GM11168 (cell line): Measurements from ENCODE around the gene MAU2.
"Not testable (repeated sequence)": the region's sequence is repeated elsewhere in the genome, so short reads cannot be mapped to it uniquely, and the experiment has no call there.

Source experiments
- in situ Hi-C: fragments of 300-500 bp; cut with MboI; formaldehyde crosslinking; loops from one replicate; pipeline ENCODE4 v1.12.0; 2022; ENCODE audit warnings: low sequenced_read_pairs; ENCODE audit not compliant: unreplicated experiment

Gene MAU2

GRCh38 chr19:19379527-19379926 lies 58.9 kb downstream of the MAU2 start:
- in situ Hi-C loops, result no loop called here

- in situ Hi-C loops, result not testable (repeated sequence)
These were observed 59.7 kb downstream of the MAU2 start for GRCh38 chr19:19380316-19380715.

- in situ Hi-C loops, result no loop called here
These were observed 60.6 kb downstream of the MAU2 start for GRCh38 chr19:19381007-19381926.

DNA sequence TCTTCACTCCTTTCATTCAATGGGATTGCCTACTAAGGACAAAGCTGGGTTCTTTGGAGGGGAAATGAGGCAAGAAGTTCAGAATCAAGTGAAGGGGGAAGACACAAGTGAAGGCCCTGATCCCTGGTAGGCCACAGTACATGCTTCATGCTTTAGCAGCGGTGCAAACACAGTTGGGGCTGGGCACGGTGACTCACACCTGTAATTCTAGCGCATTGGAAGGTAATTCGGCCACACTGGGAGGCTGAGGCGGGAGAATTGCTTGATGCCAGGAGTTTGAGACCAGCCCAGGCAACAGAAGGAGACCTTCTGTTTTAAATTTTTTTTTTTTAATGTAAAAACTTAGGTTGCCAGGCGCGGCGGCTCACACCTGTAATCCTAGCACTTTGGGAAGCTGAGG lies 61.5 kb downstream of the MAU2 start:
- in situ Hi-C loops, result no loop called here

DNA sequence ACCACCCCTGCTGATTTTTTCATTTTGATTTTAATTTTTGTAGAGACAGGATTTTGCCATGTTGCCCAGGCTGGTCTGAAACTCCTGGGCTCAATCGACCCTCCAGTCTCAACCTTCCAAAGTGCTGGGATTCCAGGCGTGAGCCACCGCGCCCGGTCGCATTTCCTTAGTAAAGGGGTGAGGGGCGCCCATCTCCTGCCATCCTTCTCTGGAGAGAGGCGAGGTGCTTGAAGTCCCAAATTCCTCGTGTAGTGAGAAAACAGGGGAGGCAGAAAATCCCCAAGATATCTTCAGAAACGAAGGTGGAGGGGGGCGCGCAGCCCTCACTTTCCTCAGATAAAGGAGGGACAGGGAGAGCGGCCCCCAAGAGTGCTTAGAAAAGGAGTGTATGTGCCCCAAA lies 63.9 kb downstream of the MAU2 start:
- in situ Hi-C loops, result no loop called here

DNA sequence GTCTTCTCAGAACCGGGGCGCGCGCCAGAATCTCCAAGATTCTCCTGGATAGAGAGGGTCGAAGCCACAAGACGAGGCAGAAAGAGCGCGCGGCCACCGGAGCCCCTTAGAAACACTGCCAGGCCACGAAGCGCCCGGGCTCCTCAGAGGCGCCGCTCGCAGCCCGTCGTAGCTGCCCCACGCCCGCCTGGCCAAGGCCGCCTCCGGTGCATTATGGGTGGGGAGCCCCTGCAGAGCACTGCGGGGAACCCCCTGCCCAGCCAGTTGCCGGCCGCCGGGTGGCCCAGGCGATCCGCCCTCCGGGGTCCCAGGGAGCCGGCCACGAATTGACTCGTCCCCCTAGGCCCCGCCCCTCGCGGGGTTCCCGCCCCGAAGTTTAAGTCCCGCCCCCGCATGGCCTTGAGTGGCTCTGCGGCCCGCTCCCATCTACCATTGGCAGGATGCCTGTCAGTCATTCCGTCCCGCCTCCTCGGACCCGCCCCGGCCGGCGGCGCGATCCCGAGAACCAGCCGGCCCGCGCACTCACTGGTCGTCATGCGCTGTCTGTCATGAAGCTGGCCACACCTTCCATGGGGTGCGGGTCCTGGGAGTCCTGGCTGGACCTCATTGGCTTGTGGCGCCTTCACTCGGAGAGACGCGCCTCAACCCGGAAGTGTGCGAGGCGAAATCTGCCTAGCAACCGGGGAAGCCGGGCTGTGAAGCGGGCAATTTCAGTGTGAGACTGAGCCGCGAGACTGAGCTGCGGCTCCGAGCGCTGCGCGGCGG lies 64.7 kb downstream of the MAU2 start:
- in situ Hi-C loops, result no loop called here

DNA sequence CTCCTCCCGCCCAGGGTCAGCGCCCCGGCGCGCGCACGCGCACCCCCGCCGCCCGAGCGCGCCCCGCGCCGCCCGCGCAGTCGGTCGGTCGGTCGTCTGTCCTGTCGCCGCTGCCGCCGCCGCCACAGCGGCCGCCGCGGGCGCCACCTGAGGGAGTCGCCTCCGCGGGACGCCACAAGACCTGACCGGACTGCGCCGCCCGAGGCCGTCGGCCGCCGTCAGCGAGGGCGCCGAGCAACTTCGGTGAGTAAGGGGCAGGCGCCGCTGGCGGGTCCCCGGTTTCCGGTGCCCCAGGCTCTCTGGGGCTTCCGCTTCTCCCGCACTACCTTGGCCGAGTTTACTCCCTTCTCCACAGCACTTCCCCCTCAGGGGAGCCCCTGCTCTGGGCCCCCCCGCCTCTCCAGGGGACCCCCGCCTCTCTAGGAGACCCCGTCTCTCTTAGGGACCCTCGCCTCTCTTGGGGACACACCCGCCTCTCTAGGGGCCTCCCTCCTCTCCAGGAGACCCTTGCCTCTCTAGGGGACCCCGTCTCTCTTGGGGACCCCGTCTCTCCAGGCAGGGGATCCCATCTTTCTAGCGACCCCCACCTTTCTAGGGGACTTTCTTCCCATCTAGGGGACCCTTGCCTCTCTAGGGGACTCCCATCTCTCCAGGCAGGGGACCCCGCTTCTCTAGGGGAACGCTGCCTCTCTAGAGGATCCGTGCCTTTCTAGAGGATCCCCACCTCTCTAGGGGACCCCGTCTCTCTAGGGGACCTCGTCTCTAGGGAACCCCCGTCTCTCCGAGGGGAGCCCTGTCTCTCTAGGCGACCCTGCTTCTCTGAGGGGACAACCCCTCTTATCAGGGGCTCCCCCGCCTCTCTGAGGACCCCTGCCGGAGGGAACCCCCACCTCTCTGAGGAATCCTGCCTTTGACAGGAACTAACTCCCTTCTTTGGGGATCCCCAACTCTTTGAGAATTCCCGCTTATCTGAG lies 65.6 kb downstream of the MAU2 start:
- in situ Hi-C loops, result no loop called here

DNA sequence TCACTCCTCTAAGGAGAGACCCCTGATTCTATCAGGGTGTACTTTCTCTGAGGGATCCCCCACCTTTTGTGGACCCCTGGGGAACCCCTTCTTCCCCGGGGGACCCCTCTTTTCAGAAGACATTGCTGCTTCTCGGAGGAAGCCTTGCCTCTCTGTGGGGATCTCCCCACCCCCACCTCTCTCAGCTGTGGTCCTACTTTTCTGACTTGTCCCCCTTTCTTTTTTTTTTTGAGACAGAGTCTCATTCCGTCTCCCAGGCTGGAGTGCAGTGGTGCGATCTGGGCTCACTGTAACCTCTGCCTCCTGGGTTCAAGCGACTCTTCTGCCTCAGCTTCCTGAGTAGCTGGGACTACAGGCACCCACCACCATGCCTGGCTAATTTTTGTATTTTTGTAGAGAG lies 66.5 kb downstream of the MAU2 start:
- in situ Hi-C loops, result no loop called here

GRCh38 chr19:19388568-19389555 lies 68.2 kb downstream of the MAU2 start:
- in situ Hi-C loops, result no loop called here

GRCh38 chr19:19389683-19390082 lies 69.1 kb downstream of the MAU2 start:
- in situ Hi-C loops, result not testable (repeated sequence)

GRCh38 chr19:19394333-19394732 lies 73.7 kb downstream of the MAU2 start:
- in situ Hi-C loops, result not testable (repeated sequence)

GRCh38 chr19:19399733-19400433 lies 79.3 kb downstream of the MAU2 start:
- in situ Hi-C loops, result no loop called here

GRCh38 chr19:19402656-19403372 lies 82.2 kb downstream of the MAU2 start:
- in situ Hi-C loops, result no loop called here

- in situ Hi-C loops, result no loop called here
These were observed 82.8 kb downstream of the MAU2 start for GRCh38 chr19:19403373-19403901.

GRCh38 chr19:19404879-19405860 lies 84.5 kb downstream of the MAU2 start, which contains the start of gene GATAD2A:
Gene GATAD2A, plus strand, starts transcription at chr19:19405675. Its CDS starts 59,671 bp downstream, at chr19:19465346.
- in situ Hi-C loops, result no loop called here
